ENCODE results near the gene RAPGEF1.

The RAPGEF1 gene

GRCh38 chr9:131673068-131673467, 66.8 kb downstream of the RAPGEF1 start:
- TF ChIP-seq REST (IDR thresholded peaks at IDR 0.05; ENCODE audit: insufficient read depth in 1 of 2, low read depth in 2 of 2, low read length in 2 of 2), result no peak
- TF ChIP-seq SIN3A (IDR thresholded peaks at IDR 0.05; ENCODE audit: borderline replicate concordance, insufficient read depth, low read length), result no peak
- TF ChIP-seq TAF1 (IDR thresholded peaks at IDR 0.05; ENCODE audit: borderline replicate concordance, insufficient read depth, low read length), result no peak
- no peak for TF ChIP-seq POLR2AphosphoS5 (IDR thresholded peaks at IDR 0.05; ENCODE audit: low read depth, low read length)
- TF ChIP-seq FOXP2 (optimal IDR thresholded peaks at IDR 0.05; ENCODE audit: borderline replicate concordance, extremely low read depth, extremely low read length, insufficient read depth), result no peak

GRCh38 chr9:131672451-131672850, 67.4 kb downstream of the RAPGEF1 start:
- TF ChIP-seq TAF1 (IDR thresholded peaks at IDR 0.05; ENCODE audit: borderline replicate concordance, insufficient read depth, low read length), result no peak
- TF ChIP-seq POLR2AphosphoS5 (IDR thresholded peaks at IDR 0.05; ENCODE audit: low read depth, low read length), result no peak
- TF ChIP-seq SIN3A (IDR thresholded peaks at IDR 0.05; ENCODE audit: borderline replicate concordance, insufficient read depth, low read length), result no peak
- TF ChIP-seq REST (IDR thresholded peaks at IDR 0.05; ENCODE audit: insufficient read depth in 1 of 2, low read depth in 2 of 2, low read length in 2 of 2), result no peak
- TF ChIP-seq FOXP2 (optimal IDR thresholded peaks at IDR 0.05; ENCODE audit: borderline replicate concordance, extremely low read depth, extremely low read length, insufficient read depth), result no peak

- TF ChIP-seq REST (IDR thresholded peaks at IDR 0.05; ENCODE audit: insufficient read depth in 1 of 2, low read depth in 2 of 2, low read length in 2 of 2) (no peak), FOXP2 (optimal IDR thresholded peaks at IDR 0.05; ENCODE audit: borderline replicate concordance, extremely low read depth, extremely low read length, insufficient read depth) (no peak), SIN3A (IDR thresholded peaks at IDR 0.05; ENCODE audit: borderline replicate concordance, insufficient read depth, low read length) (no peak), POLR2AphosphoS5 (IDR thresholded peaks at IDR 0.05; ENCODE audit: low read depth, low read length) (no peak), TAF1 (IDR thresholded peaks at IDR 0.05; ENCODE audit: borderline replicate concordance, insufficient read depth, low read length) (no peak)
Observed at GRCh38 chr9:131671133-131671520, 68.7 kb downstream of the RAPGEF1 start.

GRCh38 chr9:131670247-131671132, 69.4 kb downstream of the RAPGEF1 start:
- TF ChIP-seq SIN3A (IDR thresholded peaks at IDR 0.05; ENCODE audit: borderline replicate concordance, insufficient read depth, low read length) (no peak), POLR2AphosphoS5 (IDR thresholded peaks at IDR 0.05; ENCODE audit: low read depth, low read length) (no peak), REST (IDR thresholded peaks at IDR 0.05; ENCODE audit: insufficient read depth in 1 of 2, low read depth in 2 of 2, low read length in 2 of 2) (no peak), TAF1 (IDR thresholded peaks at IDR 0.05; ENCODE audit: borderline replicate concordance, insufficient read depth, low read length) (no peak), FOXP2 (optimal IDR thresholded peaks at IDR 0.05; ENCODE audit: borderline replicate concordance, extremely low read depth, extremely low read length, insufficient read depth) (no peak)
